ENCODE measurements around the gene KLRF2. TPM values are rescaled to one million over a fixed set of nuclear protein-coding genes. Genes with fewer than 3 reads are reported as not detected.

Gene KLRF2
- total RNA-seq, 1 donor from 2014 or later, result not detected

GRCh38 chr12:9851927-9852326 is 29.4 kb upstream of the KLRF2 start:
- no peak for TF ChIP-seq CTCF (IDR thresholded peaks at IDR 0.05)
- Mint-ChIP-seq H3K27ac (ENCODE audit: unreplicated experiment) (no peak overlapping the region), H3K4me3 (ENCODE audit: unreplicated experiment) (no peak overlapping the region), H3K9me3 (ENCODE audit: low read depth) (no peaks in the 10 kb centered on the region), H3K27me3 (ENCODE audit: low read depth) (peaks cover 2% of the 10 kb centered on the region), H3K36me3 (ENCODE audit: low read depth) (no peaks in the 10 kb centered on the region), H3K4me1 (ENCODE audit: low read depth) (no peaks in the 10 kb centered on the region)
- DNase-seq (ENCODE audit: low spot score), result no peak

GRCh38 chr12:9856151-9856550 is 25.1 kb upstream of the KLRF2 start:
- Mint-ChIP-seq H3K27ac (ENCODE audit: unreplicated experiment) (no peak overlapping the region), H3K9me3 (ENCODE audit: low read depth) (no peaks in the 10 kb centered on the region)

GRCh38 chr12:9856894-9857293 is 24.4 kb upstream of the KLRF2 start:
- no peak for TF ChIP-seq CTCF (IDR thresholded peaks at IDR 0.05)
- Mint-ChIP-seq H3K27ac (ENCODE audit: unreplicated experiment) (no peak overlapping the region), H3K27me3 (ENCODE audit: low read depth) (peaks cover 2% of the 10 kb centered on the region), H3K4me3 (ENCODE audit: unreplicated experiment) (no peak overlapping the region), H3K9me3 (ENCODE audit: low read depth) (no peaks in the 10 kb centered on the region), H3K36me3 (ENCODE audit: low read depth) (no peaks in the 10 kb centered on the region), H3K4me1 (ENCODE audit: low read depth) (no peaks in the 10 kb centered on the region)
- DNase-seq (ENCODE audit: low spot score), result no peak

More at GRCh38 chr12:9856151-9856550, 25.1 kb upstream of the KLRF2 start:
- H3K4me1 Mint-ChIP-seq (ENCODE audit: low read depth), result no peaks in the 10 kb centered on the region
- DNase-seq (ENCODE audit: low spot score), result no peak
- peaks cover 2% of the 10 kb centered on the region for H3K27me3 Mint-ChIP-seq (ENCODE audit: low read depth)
- H3K36me3 Mint-ChIP-seq (ENCODE audit: low read depth), result no peaks in the 10 kb centered on the region
- TF ChIP-seq CTCF (IDR thresholded peaks at IDR 0.05), result no peak
- H3K4me3 Mint-ChIP-seq (ENCODE audit: unreplicated experiment), result no peak overlapping the region

- Mint-ChIP-seq H3K27ac (ENCODE audit: unreplicated experiment) (no peak overlapping the region), H3K27me3 (ENCODE audit: low read depth) (peaks cover 1% of the 10 kb centered on the region), H3K36me3 (ENCODE audit: low read depth) (no peaks in the 10 kb centered on the region), H3K9me3 (ENCODE audit: low read depth) (peaks cover 5% of the 10 kb centered on the region), H3K4me1 (ENCODE audit: low read depth) (no peaks in the 10 kb centered on the region), H3K4me3 (ENCODE audit: unreplicated experiment) (no peak overlapping the region)
- no peak for DNase-seq (ENCODE audit: low spot score)
- TF ChIP-seq CTCF (IDR thresholded peaks at IDR 0.05), result no peak
Measured at GRCh38 chr12:9858135-9858534, 23.2 kb upstream of the KLRF2 start.

- no peak overlapping the region for H3K4me3 Mint-ChIP-seq (ENCODE audit: unreplicated experiment)
- H3K9me3 Mint-ChIP-seq (ENCODE audit: low read depth), result peaks cover 18% of the 10 kb centered on the region
- H3K27me3 Mint-ChIP-seq (ENCODE audit: low read depth), result no peaks in the 10 kb centered on the region
- H3K27ac Mint-ChIP-seq (ENCODE audit: unreplicated experiment), result no peak overlapping the region
- TF ChIP-seq CTCF (IDR thresholded peaks at IDR 0.05), result no peak
- no peaks in the 10 kb centered on the region for H3K36me3 Mint-ChIP-seq (ENCODE audit: low read depth)
- H3K4me1 Mint-ChIP-seq (ENCODE audit: low read depth), result peaks cover 10% of the 10 kb centered on the region
- DNase-seq (ENCODE audit: low spot score), result no peak
Measured at GRCh38 chr12:9864913-9865675, 16.2 kb upstream of the KLRF2 start.

Measured in chondrocyte (in vitro differentiated cells).